ENCODE measurements around the gene CRACDL. TPM values are rescaled to one million over a fixed set of nuclear protein-coding genes. Genes with fewer than 3 reads are reported as not detected.

Gene CRACDL
- total RNA-seq, 4 donors from 2014 or later = 5.2 to 10.6 (median 8.1) TPM

- Histone ChIP-seq H3K27ac (no peak overlapping the region), H3K9me3 (no peaks in the 10 kb centered on the region), H3K36me3 (no peaks in the 10 kb centered on the region), H3K27me3 (no peaks in the 10 kb centered on the region), H3K4me3 (replicated peaks in 1 of 3) (no peak overlapping the region), H3K4me1 (no peaks in the 10 kb centered on the region)
- TF ChIP-seq CTCF (IDR thresholded peaks at IDR 0.05) (no peak), POLR2A (IDR thresholded peaks at IDR 0.05) (no peak)
- intact Hi-C loops (cut with DNase I) = no loop called here
- DNase-seq = no peak
- WGBS, 2 donors = 96 to 100% methylated on average over 1 of the region's 1 CpG
Observed at GRCh38 chr2:98781822-98782221, 154.2 kb downstream of the CRACDL start.

GRCh38 chr2:98778741-98779483 is 157.1 kb downstream of the CRACDL start:
- Histone ChIP-seq H3K27me3 (no peaks in the 10 kb centered on the region), H3K4me3 (replicated peaks in 1 of 3) (no peak overlapping the region), H3K36me3 (no peaks in the 10 kb centered on the region), H3K9me3 (no peaks in the 10 kb centered on the region), H3K4me1 (no peaks in the 10 kb centered on the region), H3K27ac (no peak overlapping the region)
- intact Hi-C loops (cut with DNase I) = no loop called here
- DNase-seq = no peak
- WGBS, 2 donors = 91% methylated on average over 6 of the region's 6 CpGs
- TF ChIP-seq POLR2A (IDR thresholded peaks at IDR 0.05) (no peak), CTCF (IDR thresholded peaks at IDR 0.05) (no peak)

GRCh38 chr2:98778151-98778550 is 157.9 kb downstream of the CRACDL start:
- TF ChIP-seq POLR2A (IDR thresholded peaks at IDR 0.05) = no peak
- no peak for TF ChIP-seq CTCF (IDR thresholded peaks at IDR 0.05)
- H3K27ac ChIP-seq = no peak overlapping the region
- 89 to 91% methylated on average over 4 of the region's 4 CpGs for WGBS, 2 donors
- no peaks in the 10 kb centered on the region for H3K36me3 ChIP-seq
- H3K27me3 ChIP-seq = no peaks in the 10 kb centered on the region
- DNase-seq = no peak
- intact Hi-C loops (cut with DNase I) = no loop called here
- no peaks in the 10 kb centered on the region for H3K9me3 ChIP-seq
- H3K4me3 ChIP-seq (replicated peaks in 1 of 3) = no peak overlapping the region
- H3K4me1 ChIP-seq = no peaks in the 10 kb centered on the region

- intact Hi-C loops (cut with DNase I) = no loop called here
- TF ChIP-seq POLR2A (IDR thresholded peaks at IDR 0.05) = no peak
- no peak for TF ChIP-seq CTCF (IDR thresholded peaks at IDR 0.05)
- Histone ChIP-seq H3K36me3 (no peaks in the 10 kb centered on the region), H3K27me3 (no peaks in the 10 kb centered on the region), H3K4me1 (no peaks in the 10 kb centered on the region), H3K9me3 (no peaks in the 10 kb centered on the region), H3K4me3 (replicated peaks in 1 of 3) (no peak overlapping the region), H3K27ac (no peak overlapping the region)
- 98 to 100% methylated on average over 1 of the region's 1 CpG for WGBS, 2 donors
- DNase-seq = no peak
Observed at GRCh38 chr2:98777710-98778109, 158.3 kb downstream of the CRACDL start.

DNA sequence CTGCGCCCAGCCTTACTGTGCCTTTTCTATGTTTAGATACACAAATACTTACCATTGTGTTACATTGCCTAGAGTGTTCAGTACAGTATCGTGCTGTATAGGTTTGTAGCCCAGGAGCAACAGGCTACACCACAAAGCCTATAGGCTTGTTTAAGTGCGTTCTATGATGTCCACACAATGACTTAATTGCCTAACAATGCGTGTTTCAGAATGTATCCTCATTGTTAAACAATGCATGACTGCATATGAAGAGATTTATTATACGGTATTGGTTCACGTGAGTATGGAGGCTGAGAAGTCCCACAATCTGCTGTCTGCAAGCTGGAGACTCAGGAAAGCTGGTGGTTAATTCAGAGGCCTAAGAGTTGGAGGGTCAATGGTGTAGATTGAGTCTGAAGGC is 158.9 kb downstream of the CRACDL start:
- no peak for DNase-seq
- Histone ChIP-seq H3K36me3 (no peaks in the 10 kb centered on the region), H3K9me3 (no peaks in the 10 kb centered on the region), H3K27ac (no peak overlapping the region), H3K4me3 (replicated peaks in 1 of 3) (no peak overlapping the region), H3K27me3 (no peaks in the 10 kb centered on the region), H3K4me1 (no peaks in the 10 kb centered on the region)
- TF ChIP-seq POLR2A (IDR thresholded peaks at IDR 0.05) (no peak), CTCF (IDR thresholded peaks at IDR 0.05) (no peak)
- 96 to 98% methylated on average over 6 of the region's 6 CpGs for WGBS, 2 donors
- intact Hi-C loops (cut with DNase I) = no loop called here
